GM18526 (cell line): ENCODE measurements around the gene GRM8.

Source experiments
- POLR2A ChIP-seq: IDR thresholded peaks from 3 replicates; pipeline ENCODE4 v1.6.1; 2011; ENCODE audit not compliant: insufficient read length; ENCODE audit errors: extremely low read depth

GRM8 gene

DNA sequence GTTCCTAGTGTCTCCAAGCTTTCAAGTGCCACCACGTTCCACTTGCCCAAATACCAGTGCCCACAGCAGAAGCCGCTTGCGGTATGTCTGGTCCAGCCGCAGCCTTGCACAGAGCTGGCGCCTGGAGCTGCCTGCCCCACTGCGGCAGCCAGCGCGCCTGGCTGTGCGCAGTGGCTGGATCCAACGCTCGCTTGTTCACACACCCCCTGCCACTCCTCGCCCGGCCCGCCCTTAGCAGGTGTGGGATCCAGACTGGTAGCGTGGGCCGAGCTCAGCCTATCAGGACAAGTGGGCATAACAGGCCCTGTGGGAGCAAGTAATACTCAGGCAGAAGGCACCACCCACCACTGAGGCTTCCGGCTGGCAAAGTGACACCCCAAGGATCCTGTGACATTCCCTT lies 294.4 kb downstream of the GRM8 start:
- TF ChIP-seq POLR2A: no peak

DNA sequence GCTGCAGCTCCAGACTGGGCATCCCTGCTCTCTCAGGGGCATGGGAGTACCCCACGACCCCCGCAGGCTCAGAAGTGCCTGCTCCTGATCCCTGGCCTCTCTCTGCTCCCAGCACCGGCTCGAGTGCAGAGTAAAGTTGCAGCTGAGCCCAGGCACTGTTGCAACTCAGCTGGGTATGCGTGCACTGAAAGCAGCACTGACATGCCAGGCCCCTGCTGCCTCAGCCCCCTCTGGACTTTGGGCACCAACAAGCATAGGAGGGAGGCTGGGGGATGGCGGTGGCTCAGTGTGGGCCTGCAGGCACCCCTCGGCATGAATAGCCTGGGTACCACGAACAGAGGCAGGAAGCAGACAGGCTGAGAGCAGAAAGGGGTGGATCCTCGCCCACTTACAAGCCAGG lies 295.3 kb downstream of the GRM8 start:
- no peak for TF ChIP-seq POLR2A

DNA sequence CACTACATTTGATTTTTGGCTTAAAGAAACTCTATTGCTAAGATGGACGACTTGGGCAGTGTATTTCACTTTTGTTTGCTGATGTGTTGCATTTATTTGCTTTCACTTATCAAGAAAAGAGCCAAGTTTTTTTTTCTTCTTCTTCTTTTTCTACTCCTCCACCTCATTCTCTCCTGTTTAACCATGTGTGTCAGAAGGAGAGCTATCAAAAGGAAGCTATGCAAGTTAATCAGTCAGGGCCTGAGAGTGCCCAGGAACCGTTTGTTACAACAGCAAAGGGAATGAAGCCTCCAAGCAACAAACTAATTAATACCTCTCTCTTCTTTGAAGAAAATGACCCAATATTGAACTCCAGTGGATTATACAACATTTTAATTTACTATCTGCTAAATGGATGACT lies 299.3 kb downstream of the GRM8 start:
- TF ChIP-seq POLR2A: no peak

GRCh38 chr7:126948664-126949063 lies 304.1 kb downstream of the GRM8 start:
- no peak for TF ChIP-seq POLR2A

GRCh38 chr7:126940723-126941307 lies 311.9 kb downstream of the GRM8 start:
- TF ChIP-seq POLR2A: no peak

GRCh38 chr7:126937171-126937570 lies 315.6 kb downstream of the GRM8 start:
- no peak for TF ChIP-seq POLR2A

DNA sequence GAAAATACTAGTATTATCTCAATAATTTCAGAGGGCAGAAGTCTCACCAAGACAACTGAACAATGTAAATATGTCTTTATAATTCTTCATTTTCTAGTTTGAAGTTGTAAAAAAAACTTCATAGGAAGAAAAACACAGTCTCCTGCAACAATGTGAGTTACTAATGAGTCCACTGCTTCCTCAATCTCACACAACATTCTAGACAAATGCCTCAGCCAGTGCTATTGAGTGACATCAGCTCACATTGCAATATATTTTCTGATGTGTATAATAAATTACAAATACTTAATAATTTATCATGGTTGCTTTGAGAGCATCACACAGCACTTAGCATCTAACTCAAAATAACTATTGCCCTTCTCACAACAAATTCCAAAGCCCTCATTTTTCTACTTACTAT lies 321.2 kb downstream of the GRM8 start:
- no peak for TF ChIP-seq POLR2A

GRCh38 chr7:126930166-126930565 lies 322.6 kb downstream of the GRM8 start:
- TF ChIP-seq POLR2A: no peak

GRCh38 chr7:126924477-126924876 lies 328.3 kb downstream of the GRM8 start:
- no peak for TF ChIP-seq POLR2A

DNA sequence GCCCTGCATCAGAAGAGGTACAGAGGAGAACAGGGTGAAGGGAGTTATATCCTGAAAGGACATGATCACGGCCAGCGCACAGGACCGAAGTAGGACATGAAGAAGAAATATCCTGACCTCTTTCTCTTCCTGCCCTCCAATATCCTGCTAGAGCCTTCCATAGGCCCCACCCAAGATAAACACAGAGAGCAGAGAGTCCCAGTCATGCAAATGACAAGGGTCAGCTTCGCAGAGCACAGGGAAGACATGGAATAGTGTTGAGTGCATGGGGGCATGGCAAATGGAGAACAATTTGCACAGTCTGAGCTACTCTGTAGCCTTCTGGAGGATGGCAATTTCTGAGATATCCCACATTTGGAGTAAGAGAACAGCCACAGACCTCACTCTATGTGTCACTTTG lies 371.4 kb downstream of the GRM8 start:
- TF ChIP-seq POLR2A: no peak

- no peak for TF ChIP-seq POLR2A
These were observed 395.9 kb downstream of the GRM8 start for GRCh38 chr7:126856691-126857291.

GRCh38 chr7:126845331-126845730 lies 407.4 kb downstream of the GRM8 start:
- no peak for TF ChIP-seq POLR2A

- no peak for TF ChIP-seq POLR2A
These were observed 408.9 kb downstream of the GRM8 start for GRCh38 chr7:126843883-126844282.

DNA sequence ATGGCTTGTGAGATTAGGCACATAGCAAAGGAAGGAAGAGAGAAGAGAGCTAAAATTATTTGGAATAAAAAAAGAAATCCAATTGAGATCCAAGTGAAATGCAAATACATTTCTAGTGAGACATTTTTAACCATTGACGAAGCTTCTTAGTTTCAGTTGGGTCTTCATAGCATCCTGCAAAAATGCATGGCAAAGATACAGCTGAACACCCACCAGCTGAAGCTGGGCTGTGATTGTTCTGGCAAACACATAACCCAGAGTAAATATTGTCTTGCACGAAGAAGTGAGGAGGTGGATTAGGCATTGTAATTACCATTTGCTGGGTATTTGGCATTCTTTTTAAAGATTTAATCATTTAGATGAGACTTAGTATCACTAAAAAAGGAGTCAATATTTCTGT lies 409.4 kb downstream of the GRM8 start:
- no peak for TF ChIP-seq POLR2A

- no peak for TF ChIP-seq POLR2A
These were observed 410.3 kb downstream of the GRM8 start for GRCh38 chr7:126842451-126842850.

GRCh38 chr7:126840869-126841268 lies 411.9 kb downstream of the GRM8 start:
- no peak for TF ChIP-seq POLR2A

- no peak for TF ChIP-seq POLR2A
These were observed 413.1 kb downstream of the GRM8 start for GRCh38 chr7:126839624-126840023.

- TF ChIP-seq POLR2A: no peak
These were observed 414.5 kb downstream of the GRM8 start for GRCh38 chr7:126838194-126838593.

- TF ChIP-seq POLR2A: no peak
These were observed 431.8 kb downstream of the GRM8 start for GRCh38 chr7:126820925-126821324.
